NCI-H526 (cell line): ENCODE data around the gene PHF21B.
"Not testable (repeated sequence)": the region's sequence is repeated elsewhere in the genome, so short reads cannot be mapped to it uniquely, and the experiment has no call there.

Source experiments
- DNase-seq, 2 experiments: peaks; one replicate each; lab custom pipeline; 2025; lab: John Stamatoyannopoulos, UW

PHF21B gene

DNA sequence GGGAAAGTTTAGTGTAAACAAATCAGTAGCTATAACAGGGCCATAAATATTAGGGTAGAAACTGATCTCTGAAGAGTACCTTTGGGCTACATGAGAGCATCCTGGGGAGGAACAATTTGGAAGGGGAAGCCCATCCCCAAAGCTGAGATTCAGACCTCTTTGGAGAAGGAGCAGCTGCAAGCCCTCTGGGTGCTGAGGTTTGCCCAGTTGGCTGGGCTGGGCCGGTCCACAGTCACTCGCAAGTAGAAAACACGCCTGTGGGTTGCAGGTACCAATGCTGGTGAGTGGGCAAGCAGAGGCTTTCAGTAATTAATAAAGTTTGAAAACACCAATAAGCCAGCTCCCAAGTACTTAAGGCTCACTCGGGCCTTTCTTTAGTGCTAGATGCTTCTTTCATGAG is 132.9 kb downstream of the PHF21B start:
- DNase-seq, result no peak

- DNase-seq, result no peak
These were observed 138.0 kb downstream of the PHF21B start for GRCh38 chr22:44871782-44872181.

DNA sequence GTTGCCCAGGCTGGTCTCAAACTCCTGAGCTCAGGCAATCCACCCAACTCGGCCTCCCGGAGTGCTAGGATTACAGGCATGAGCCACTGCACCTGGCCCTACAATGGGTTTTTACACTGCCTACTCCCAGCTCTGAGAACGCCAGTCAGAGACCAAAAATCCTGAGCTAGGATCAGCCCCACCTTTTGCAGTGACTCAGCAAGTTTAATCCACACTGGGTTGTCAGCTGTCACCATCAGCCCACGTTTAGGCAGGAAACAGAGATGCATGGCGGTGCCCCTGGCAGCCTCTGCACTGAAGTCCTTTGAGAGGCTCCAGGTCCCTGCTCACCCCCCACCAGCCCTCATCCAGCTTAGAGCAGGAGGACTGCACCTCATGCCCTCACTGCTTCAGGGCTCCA is 139.8 kb downstream of the PHF21B start:
- no peak for DNase-seq

- DNase-seq, result no peak
These were observed 140.6 kb downstream of the PHF21B start for GRCh38 chr22:44869196-44869595.

GRCh38 chr22:44865193-44866057 is 144.4 kb downstream of the PHF21B start:
- no peak for DNase-seq

- no peak for DNase-seq
These were observed 146.6 kb downstream of the PHF21B start for GRCh38 chr22:44862981-44863860.

- DNase-seq, result no peak
These were observed 147.5 kb downstream of the PHF21B start for GRCh38 chr22:44862281-44862680.

DNA sequence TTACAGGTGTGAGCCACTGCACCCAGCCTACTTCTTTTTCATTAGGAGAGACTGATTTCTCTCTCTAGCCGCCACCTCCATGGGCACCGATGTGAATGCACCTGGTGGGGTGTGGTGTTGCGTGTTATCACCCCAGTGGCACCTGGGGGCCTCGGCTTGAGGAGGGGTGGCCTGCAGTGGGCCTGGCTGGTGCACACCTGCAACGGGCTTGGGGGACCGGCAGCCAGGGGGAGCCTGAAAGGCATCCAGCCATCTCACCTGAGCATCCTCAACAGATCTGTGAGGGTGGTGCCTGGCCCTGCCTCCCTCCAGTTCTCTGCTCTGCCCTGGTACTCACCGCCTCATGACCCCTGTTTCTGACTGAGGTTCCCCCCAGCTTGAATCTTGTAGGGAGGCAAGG is 148.6 kb downstream of the PHF21B start:
- DNase-seq, result no peak

DNA sequence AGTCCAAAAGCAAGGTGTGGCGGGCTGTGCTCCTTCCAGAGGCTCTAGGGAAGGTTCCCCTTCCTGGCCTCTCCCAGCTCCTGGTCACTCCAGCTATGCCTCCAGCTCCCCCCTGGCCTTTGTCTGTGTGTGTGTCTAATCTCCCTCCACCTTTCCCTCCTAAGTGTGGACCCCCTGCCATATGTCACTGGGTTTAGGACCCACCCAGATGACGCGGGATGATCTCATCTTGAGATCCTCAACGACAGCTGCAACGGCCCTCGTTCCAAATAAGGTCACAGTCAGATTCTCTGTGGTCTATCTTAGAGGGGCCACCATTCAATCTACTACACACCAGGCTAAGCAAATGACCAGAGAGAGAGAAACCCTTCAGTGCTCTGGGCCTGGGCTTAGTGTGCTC is 149.5 kb downstream of the PHF21B start:
- DNase-seq, result no peak

- no peak for DNase-seq
These were observed 150.2 kb downstream of the PHF21B start for GRCh38 chr22:44859641-44860040.

GRCh38 chr22:44858819-44859218 is 151.0 kb downstream of the PHF21B start:
- DNase-seq, result not testable (repeated sequence)

DNA sequence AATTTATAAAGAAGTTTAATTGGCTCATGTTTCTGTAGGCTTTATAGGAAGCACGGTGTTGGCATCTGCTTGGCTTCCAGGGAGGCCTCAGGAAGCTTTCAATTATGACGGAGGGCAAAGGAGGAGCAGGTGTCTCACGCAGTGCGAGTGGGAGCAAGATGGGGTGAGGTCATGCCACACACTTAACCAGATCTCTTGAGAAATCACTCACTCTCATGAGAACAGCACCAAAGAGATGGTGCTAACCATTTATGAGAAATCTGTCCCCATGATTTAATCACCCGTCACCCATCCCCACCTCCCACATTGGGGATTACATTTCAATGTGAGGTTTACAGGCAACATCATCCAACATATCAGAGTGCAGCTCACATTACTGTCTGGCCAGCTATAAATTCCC is 153.9 kb downstream of the PHF21B start:
- no peak for DNase-seq

DNA sequence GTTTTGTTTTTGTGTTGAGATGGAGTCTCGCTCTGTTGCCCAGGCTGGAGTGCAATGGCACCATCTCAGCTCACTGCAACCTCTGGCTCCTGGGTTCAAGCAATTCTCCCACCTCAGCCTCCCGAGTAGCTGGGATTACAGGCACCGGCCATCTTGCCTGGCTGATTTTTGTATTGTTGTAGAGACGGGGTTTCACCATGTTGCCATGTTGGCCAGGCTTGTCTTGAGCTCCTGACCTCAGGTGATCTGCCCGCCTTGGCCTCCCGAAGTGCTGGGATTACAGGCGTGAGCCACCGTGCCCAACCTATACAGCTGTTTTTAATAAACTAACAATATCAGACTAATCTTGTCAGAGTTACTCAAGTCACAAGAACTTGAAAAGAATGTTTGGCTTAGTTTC is 155.2 kb downstream of the PHF21B start:
- DNase-seq, result not testable (repeated sequence)

DNA sequence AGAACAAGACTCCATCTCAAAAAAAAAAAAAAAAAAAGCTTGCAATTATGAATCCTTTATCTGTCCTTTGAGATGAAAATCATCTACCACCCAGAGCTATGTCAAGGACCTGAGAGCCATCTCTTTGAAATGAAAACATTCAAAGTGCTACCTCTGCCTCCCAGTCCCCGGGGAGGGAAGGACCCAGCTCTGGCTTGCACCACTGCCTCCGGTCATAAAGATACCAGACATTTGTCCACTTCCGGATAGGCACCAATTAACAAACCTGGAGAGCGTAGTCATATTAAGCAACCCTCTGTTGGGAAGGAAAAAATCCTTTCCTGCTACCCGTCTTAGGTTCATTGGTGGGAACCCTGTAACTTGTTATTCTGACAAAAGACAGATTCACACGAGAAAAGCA is 158.9 kb downstream of the PHF21B start:
- no peak for DNase-seq

GRCh38 chr22:44848791-44849420 is 160.9 kb downstream of the PHF21B start:
- no peak for DNase-seq

DNA sequence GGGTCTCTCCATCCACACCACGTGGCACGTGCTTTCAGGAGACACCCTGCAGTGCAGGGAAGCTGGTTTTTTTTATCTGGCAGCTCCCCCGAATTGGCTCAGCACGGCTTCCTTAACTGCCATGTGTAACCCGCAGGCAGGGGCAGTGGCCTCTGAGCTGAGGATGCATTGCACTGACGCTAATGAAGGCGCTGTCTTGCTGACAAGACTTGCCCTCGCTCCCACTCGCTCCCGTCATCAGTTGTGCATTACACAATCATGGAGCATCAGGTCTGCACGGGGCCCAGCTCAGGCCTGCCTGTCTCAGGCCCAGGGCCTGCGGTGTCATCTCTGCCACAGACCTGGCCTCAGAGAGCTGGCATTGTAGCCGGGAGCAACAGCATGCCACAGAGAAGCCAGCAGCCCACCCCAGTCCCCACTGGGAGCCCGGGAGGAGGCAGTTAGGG is 161.5 kb downstream of the PHF21B start:
- no peak for DNase-seq

DNA sequence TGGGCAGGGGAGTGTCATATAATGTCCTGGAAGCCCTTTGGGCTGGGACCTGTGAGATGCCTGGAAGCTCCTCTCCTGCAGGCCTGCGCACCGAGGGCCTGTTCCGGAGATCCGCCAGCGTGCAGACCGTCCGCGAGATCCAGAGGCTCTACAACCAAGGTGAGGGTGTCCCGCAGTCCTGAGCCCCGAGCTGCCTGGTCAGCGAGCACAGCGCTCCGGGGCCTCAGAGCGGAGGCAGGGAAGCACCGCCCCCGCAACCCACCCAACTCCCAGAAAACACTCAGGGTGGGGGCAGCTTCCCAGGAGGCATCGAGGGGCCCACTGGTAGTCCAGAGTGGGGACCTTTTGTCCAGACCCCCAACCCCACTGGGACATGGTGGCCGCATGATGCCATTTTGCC is 161.9 kb downstream of the PHF21B start:
- no peak for DNase-seq

GRCh38 chr22:44847380-44847779 is 162.4 kb downstream of the PHF21B start:
- no peak for DNase-seq

GRCh38 chr22:44846726-44847275 is 163.0 kb downstream of the PHF21B start:
- no peak for DNase-seq

DNA sequence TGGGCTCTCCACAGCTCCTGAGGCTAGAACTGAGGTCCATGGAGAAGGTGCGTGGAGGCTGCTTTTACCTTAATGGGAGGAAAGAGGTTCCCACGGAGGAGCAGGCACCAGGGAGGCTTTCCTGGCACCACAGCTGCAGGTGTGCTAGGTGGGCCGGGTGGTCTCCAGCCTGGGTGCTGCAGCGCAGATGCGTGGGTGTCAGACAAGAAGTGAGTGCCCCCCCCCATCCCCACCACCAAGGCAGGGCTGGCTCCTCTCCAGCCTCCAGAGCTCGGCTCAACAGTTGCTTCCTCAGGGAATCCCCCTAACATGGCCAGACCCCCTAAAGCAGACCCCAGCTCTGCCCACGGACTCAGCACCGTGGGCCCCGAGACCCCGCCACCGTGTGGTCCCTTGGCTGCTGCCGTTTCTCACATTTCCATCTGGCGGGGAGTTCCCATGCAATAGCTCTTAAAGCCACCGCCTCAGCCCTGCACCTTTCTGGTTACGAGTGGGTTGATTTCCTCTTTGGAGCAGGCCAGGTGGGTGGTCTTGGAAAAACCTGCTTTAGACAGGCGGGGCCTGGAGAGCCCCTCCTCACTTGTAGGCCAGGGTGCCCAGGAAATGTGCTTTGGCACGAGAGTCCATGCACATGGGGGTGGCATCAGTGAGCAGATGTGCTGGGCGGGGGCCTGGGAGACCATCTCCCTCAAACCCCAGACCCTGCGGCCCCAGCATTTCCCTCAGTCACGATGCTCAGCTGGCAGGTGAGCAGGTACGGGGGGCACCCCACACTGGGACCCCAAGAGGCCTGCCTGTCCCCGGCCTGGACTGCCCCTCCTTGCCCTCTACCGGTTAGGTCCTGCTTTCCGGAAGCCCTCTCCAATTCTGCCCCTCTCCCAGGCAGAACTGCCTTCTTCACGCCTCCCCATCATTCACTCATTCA is 163.7 kb downstream of the PHF21B start:
- no peak for DNase-seq

GRCh38 chr22:44845191-44845590 is 164.6 kb downstream of the PHF21B start:
- no peak for DNase-seq
